Ascending aorta (tissue), 2 donors: ENCODE results near the gene OSBPL10. TPM values are rescaled to one million over a fixed set of nuclear protein-coding genes. Genes with fewer than 3 reads are reported as not detected.

Source experiments
- DNase-seq, 2 donors: peaks; one replicate each; pipeline ENCODE4 v3.0.0-alpha.2; 2019; ENCODE audit warnings: low spot score in 2 of 2
- H3K27ac ChIP-seq, 2 donors: fragments of 200-600 bp; sonication (generic); one replicate each; pipeline ENCODE4 v1.5.1; 2016 to 2017; ENCODE audit warnings: mild to moderate bottlenecking in 1 of 2
- H3K27me3 ChIP-seq: fragments of 200-600 bp; sonication (generic); one replicate; pipeline ENCODE4 v1.5.1; 2017
- H3K36me3 ChIP-seq, 2 donors: fragments of 200-600 bp; sonication (generic); one replicate each; pipeline ENCODE4 v1.5.1; 2016
- H3K4me1 ChIP-seq, 2 donors: fragments of 200-600 bp; sonication (generic); one replicate each; pipeline ENCODE4 v1.5.1; 2016 to 2017; ENCODE audit warnings: mild to moderate bottlenecking in 1 of 2
- H3K4me3 ChIP-seq, 2 donors: fragments of 200-600 bp; sonication (generic); one replicate each; pipeline ENCODE4 v1.5.1; 2016 to 2017; ENCODE audit warnings: mild to moderate bottlenecking in 1 of 2
- H3K9me3 ChIP-seq, 2 donors: fragments of 200-600 bp; sonication (generic); one replicate each; pipeline ENCODE4 v1.5.1; 2016
- CTCF ChIP-seq, 3 experiments: fragments of 200-600 bp in 2 of 3; fragments of 450-650 bp in 1 of 3; sonication (generic) in 2 of 3; IDR thresholded peaks; one replicate each; pipeline ENCODE4 v1.5.1; 2016 to 2019; ENCODE audit warnings: antibody characterized with exemption in 3 of 3, mild to moderate bottlenecking in 1 of 3, moderate library complexity in 1 of 3
- intact Hi-C: fragments of 100-400 bp; cut with DNase I; formaldehyde crosslinking; loops from one replicate; pipeline ENCODE4 v1.15.1; 2023
- total RNA-seq: library from RNA; depleted of rRNA; stranded (reverse); fragments of >200 nt; gene quantifications from one replicate; pipeline ENCODE4 v1.1.0, GENCODE V29; 2016

OSBPL10 gene
- total RNA-seq, 1 donor from 2014 or later: 169 TPM

DNA sequence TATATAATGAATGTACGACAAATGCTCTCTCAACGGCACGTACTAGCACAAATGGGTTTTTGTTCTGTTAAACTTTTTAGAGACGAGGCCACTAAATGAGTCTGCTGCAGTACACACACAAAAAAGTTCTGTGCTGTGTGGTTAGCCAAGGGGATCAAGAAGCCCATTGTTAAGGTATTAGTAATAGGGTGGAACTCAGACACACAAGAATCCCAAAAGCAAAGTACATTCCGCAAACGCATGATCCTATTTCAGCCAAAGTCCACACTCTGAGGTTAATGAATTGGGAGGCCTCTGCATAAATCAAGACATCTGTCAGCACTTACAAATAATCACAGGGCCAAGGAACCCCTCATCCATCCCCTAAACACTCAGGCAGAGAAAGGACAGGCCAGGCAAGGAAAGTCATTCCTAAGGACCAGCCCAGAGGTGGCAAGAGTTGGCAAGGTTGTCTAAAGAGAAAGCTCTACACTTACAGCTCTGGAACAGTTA lies 12.1 kb downstream of the OSBPL10 start:
- no peaks in the 10 kb centered on the region for H3K36me3 ChIP-seq
- intact Hi-C loops: loop anchor here (1.0 to 5.0 kb wide), 2 partner anchors 12 to 138 kb away; partner anchors contain the start of genes GPD1L, OSBPL10 and ZNF860
- DNase-seq: peak in 1 of 2 donors; percentile 77
- H3K9me3 ChIP-seq: no peaks in the 10 kb centered on the region
- peak overlapping the region in 1 of 2 donors; percentile 41 for H3K4me3 ChIP-seq
- H3K27me3 ChIP-seq: no peaks in the 10 kb centered on the region
- no peak for TF ChIP-seq CTCF (IDR thresholded peaks at IDR 0.05)
- H3K27ac ChIP-seq: peak overlapping the region; percentile 81 to 89
- peaks cover 3 to 27% of the 10 kb centered on the region in 2 donors for H3K4me1 ChIP-seq

- Histone ChIP-seq H3K4me1 (peaks cover 3 to 27% of the 10 kb centered on the region in 2 donors), H3K4me3 (peak overlapping the region; percentile 12 to 41), H3K27ac (peak overlapping the region; percentile 81 to 89), H3K36me3 (no peaks in the 10 kb centered on the region), H3K27me3 (no peaks in the 10 kb centered on the region), H3K9me3 (no peaks in the 10 kb centered on the region)
- intact Hi-C loops: loop anchor here (5.0 kb wide), 1 partner anchor 139 kb away; the partner anchor contains the start of gene GPD1L
- TF ChIP-seq CTCF (IDR thresholded peaks at IDR 0.05): no peak
- no peak for DNase-seq
These were observed 12.6 kb downstream of the OSBPL10 start for GRCh38 chr3:31968369-31968926.

DNA sequence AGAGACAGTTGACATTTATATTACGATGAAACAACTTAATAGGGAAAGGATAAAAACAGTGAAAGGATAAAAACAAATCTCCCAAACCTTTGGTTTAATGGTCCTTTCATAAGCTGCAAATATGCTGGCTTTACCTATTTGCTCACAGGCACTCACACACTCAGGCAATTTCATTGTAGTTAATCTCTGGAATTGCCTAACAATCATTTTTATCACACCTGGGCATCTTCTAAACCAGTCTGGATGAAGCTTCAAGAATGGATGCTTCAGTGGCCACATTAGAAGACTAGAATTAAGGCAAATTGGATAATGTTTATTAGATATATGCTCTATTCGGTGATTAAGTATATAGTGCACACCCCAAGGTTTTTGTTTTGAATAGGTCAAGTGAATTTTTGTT lies 13.5 kb downstream of the OSBPL10 start:
- H3K36me3 ChIP-seq: no peaks in the 10 kb centered on the region
- H3K27ac ChIP-seq: peak overlapping the region; percentile 81 to 89
- no peak overlapping the region for H3K4me3 ChIP-seq
- intact Hi-C loops: loop anchor here (5.0 kb wide), 1 partner anchor 140 kb away; the partner anchor contains the start of gene GPD1L
- no peak for TF ChIP-seq CTCF (IDR thresholded peaks at IDR 0.05)
- no peaks in the 10 kb centered on the region for H3K27me3 ChIP-seq
- no peak for DNase-seq
- peaks cover 3 to 27% of the 10 kb centered on the region in 2 donors for H3K4me1 ChIP-seq
- H3K9me3 ChIP-seq: no peaks in the 10 kb centered on the region

- no peak for DNase-seq
- TF ChIP-seq CTCF (IDR thresholded peaks at IDR 0.05): no peak
- Histone ChIP-seq H3K4me1 (peaks cover 3 to 27% of the 10 kb centered on the region in 2 donors), H3K36me3 (no peaks in the 10 kb centered on the region), H3K9me3 (no peaks in the 10 kb centered on the region), H3K4me3 (no peak overlapping the region), H3K27ac (peak overlapping the region; percentile 81 to 89), H3K27me3 (no peaks in the 10 kb centered on the region)
- intact Hi-C loops: loop anchor here (5.0 kb wide), 1 partner anchor 140 kb away; the partner anchor contains the start of gene GPD1L
These were observed 14.0 kb downstream of the OSBPL10 start for GRCh38 chr3:31966978-31967591.

- intact Hi-C loops: loop anchor here (5.0 kb wide), 2 partner anchors 431 to 1041 kb away; partner anchors contain the start of gene STT3B
- TF ChIP-seq CTCF (IDR thresholded peaks at IDR 0.05): no peak
- Histone ChIP-seq H3K27ac (no peak overlapping the region), H3K9me3 (no peaks in the 10 kb centered on the region), H3K36me3 (no peaks in the 10 kb centered on the region), H3K4me3 (no peak overlapping the region), H3K27me3 (no peaks in the 10 kb centered on the region), H3K4me1 (peaks cover 6 to 32% of the 10 kb centered on the region in 2 donors)
- DNase-seq: no peak
These were observed 18.3 kb downstream of the OSBPL10 start for GRCh38 chr3:31962801-31963205.
